ENCODE results near the gene VEGFB.

VEGFB gene

DNA sequence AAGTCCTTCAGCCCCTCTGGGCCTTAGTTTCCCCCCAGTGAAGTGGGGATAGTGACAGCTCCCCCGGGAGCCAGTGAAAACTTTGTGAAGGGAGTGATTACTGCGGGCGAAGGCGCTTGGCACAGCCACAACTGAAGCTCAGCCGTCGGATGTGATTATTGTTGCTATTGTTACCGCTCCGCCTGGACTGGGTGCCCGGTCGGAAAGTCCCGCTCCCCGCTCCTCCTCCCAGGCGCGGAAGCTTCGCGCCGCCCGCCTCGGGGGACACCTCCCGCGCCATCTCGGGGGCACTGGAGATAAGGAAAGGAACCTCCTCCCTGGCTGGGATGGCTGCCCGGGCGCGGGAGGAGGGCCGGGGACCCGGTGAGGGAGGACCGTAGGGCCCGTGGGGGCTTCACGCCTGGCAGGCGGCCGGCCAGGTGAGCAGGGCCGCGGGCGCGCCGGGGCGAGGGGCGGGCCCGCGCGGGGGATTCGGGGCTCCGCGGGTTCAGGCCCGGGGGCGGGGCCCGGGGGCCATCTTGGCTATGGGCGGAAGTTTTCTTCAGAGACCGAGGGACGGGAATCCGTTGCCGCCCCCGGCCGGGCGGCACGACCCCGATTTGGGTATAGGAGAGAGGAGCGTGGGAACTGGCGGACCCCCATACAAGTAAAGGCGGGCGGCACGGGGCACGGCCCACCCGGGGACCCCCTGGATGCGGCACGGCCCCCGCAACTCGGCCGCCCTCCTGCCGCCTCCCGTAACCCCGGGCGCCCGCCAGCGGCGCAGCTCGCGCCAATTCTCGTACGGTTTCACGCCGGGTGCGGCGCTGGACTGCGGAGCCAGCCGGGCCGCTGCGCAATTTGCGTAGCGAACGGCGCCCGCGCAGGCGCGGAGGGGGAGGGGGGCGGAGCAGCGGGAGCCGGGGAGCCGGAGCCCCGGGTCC is 50.8 kb downstream of the VEGFB start, which contains the start of gene GPR137:
TSS of gene GPR137 (plus strand) at position 887 of the 923 bp plus-strand sequence. CDS start 677 bp downstream, outside the sequence.
- peak; percentile 81 to 88 for DNase-seq

DNA sequence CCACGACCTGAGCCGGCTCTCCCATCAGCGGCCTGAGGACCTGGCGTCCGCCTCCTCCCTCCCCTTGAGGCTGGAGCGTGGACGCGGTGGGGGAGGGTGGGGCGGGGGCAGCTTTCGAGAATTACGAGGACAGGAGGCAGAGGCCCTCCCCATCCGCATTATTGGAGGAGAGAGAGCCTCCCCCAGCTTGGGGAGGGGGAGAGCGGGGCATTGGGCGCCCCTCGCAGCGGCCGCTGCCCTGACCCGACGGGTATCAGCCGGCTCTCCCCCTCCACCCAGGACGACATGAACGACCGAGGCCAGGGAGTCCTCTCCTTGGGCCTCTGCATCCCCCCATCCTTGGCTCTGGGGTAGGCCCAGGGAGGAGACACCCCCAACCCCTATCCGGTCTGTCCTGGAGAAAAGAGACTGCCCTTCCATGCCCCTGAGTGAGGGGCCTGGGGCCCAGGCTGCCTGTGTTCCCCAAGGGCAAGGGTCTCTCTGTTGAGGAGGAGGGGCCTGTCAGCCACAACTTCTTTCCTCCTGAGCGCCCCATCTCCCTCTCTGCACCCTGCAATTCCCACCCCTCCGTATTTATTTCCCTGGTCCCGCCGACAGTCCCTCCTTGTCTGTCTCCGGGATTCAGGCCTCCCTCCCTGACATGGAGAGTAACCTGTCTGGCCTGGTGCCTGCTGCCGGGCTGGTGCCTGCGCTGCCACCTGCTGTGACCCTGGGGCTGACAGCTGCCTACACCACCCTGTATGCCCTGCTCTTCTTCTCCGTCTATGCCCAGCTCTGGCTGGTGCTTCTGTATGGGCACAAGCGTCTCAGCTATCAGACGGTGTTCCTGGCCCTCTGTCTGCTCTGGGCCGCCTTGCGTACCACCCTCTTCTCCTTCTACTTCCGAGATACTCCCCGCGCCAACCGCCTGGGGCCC is 51.8 kb downstream of the VEGFB start:
- DNase-seq: no peak

DNA sequence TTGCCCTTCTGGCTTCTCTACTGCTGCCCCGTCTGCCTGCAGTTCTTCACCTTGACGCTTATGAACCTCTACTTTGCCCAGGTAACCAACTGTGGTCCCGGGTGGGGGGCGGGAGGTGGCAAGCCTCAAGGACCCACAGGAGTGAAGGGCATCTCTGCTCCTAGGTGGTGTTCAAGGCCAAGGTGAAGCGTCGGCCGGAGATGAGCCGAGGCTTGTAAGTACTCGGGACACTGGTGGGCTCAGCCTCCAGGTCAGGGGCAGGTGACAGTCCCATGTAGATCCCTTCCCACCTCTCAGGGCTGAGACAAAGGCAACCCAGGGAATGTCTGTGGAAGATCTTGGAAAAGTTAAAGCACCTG is 52.4 kb downstream of the VEGFB start:
- no peak for DNase-seq

DNA sequence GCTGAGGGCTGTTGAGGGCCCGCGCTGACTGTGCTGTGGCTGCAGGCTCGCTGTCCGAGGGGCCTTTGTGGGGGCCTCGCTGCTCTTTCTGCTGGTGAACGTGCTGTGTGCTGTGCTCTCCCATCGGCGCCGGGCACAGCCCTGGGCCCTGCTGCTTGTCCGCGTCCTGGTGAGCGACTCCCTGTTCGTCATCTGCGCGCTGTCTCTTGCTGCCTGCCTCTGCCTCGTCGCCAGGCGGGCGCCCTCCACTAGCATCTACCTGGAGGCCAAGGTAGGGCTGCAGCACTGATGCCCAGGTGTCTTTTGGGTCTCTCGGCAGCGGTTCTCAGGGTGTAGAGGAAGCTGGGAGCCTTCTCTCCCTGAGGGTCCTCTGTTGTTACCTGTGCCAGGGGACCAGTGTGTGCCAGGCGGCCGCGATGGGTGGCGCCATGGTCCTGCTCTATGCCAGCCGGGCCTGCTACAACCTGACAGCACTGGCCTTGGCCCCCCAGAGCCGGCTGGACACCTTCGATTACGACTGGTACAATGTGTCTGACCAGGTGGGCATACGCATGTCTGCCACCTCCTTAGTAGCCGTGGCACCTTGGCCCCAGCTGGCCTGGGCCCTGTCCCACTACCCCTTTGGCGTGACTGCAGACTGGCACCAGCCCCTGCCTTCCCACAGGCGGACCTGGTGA is 53.4 kb downstream of the VEGFB start:
- no peak for DNase-seq

DNA sequence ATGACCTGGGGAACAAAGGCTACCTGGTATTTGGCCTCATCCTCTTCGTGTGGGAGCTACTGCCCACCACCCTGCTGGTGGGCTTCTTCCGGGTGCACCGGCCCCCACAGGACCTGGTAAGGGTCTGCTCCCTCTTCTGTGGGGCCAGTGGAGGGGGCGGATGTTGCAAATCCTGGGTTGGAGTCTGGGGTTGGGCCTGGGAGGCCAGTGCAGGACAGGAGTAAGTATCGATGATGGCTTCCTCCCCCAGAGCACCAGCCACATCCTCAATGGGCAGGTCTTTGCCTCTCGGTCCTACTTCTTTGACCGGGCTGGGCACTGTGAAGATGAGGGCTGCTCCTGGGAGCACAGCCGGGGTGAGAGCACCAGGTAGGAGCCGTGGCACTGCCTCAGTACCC is 54.0 kb downstream of the VEGFB start:
- no peak for DNase-seq

Data from hippocampal formation (tissue), 2 donors.